COLO668 (cell line): ENCODE results near the gene SCIN.
"Not testable (repeated sequence)": the region's sequence is repeated elsewhere in the genome, so short reads cannot be mapped to it uniquely, and the experiment has no call there.

Experiments used
- DNase-seq: peaks from one replicate; lab custom pipeline; 2025; ENCODE audit not compliant: unreplicated experiment; lab: John Stamatoyannopoulos, UW

The SCIN gene

DNA sequence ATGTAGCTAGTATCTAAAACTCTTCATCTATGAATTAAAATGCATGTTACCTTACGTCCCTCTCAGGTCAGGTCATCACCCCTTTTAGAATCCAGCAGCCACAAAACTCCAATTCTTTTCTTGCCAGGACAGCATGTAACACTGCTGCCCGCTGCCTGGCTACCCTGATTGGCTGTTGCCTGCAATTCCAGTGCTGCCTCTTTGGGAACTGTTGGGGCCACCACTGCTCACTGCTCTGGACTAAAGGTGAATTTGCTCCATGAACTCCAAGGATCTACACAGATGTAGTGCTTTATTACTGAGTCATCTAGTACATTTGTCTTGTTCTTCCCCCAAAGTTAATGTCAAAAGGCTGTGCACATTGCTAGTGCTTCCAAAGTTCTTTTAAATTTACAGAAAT, 40.4 kb downstream of the SCIN start:
- no peak for DNase-seq

DNA sequence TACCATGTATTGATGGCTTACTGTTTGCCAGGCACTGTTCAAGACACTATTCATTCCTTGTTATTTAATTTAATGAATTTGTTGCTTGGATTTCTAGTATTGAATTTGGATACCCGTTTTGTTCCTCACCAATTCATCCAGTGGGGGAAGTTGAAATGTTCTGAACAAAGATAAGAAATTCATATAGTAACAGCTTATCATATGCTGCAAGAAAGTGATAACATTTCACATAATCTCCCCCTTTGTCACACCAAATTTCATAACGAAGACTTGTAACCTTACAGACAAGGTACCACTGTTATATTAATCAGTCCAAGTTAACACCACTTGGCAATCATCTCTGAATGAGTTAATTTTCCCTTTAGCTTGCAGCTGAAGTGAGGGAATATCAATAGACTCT, 42.1 kb downstream of the SCIN start:
- no peak for DNase-seq

GRCh38 chr7:12619461-12620069, 49.0 kb downstream of the SCIN start:
- DNase-seq: no peak

GRCh38 chr7:12620371-12620770, 49.9 kb downstream of the SCIN start:
- no peak for DNase-seq

- no peak for DNase-seq
Observed at GRCh38 chr7:12623223-12623622, 52.7 kb downstream of the SCIN start.

DNA sequence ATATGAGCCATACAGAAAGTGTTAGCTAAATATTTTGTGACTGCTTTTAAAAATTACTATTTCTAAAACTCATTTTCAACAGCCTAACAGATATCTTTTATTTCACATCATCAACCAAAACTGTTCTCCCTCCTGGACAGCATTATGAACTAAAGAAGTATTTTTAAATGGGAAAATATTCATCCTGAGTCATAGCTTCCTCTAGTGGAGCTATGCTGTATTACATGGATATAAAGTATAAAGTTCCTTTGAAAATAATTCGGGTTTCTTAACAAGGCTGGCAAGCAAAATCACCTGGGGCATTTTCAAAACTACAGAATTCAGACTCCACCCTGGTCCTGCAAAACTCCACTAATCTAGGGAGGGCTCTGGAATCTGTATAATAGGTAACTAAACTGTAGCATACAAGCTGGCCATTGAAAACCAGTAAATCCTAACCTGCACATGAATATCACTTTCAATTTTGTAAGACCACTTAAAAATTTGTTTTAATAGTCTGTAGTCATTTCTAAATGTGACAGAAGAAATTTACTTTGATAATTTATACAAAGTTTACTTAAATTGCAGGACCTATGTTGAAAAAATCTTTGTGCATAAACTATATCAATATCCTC, 53.5 kb downstream of the SCIN start:
- DNase-seq: no peak

DNA sequence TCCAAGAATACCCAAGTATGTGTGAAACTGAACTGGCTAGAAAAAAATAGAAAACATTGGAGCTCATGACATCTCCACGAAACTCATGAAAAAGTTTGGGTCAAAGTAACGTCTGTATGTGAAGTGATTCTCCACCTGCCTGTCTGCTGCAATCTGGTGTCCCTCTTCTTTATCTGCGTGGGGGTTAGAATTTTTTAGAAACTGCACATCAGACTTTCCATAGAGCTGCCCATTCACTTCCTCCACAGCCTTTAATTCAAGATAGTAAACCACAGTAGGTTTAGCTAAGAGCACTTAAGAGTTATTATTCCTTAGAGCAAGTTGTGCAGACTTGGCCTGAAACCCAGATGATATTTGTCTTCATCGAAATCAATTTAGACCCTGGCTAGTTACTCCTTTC, 55.3 kb downstream of the SCIN start:
- DNase-seq: no peak

DNA sequence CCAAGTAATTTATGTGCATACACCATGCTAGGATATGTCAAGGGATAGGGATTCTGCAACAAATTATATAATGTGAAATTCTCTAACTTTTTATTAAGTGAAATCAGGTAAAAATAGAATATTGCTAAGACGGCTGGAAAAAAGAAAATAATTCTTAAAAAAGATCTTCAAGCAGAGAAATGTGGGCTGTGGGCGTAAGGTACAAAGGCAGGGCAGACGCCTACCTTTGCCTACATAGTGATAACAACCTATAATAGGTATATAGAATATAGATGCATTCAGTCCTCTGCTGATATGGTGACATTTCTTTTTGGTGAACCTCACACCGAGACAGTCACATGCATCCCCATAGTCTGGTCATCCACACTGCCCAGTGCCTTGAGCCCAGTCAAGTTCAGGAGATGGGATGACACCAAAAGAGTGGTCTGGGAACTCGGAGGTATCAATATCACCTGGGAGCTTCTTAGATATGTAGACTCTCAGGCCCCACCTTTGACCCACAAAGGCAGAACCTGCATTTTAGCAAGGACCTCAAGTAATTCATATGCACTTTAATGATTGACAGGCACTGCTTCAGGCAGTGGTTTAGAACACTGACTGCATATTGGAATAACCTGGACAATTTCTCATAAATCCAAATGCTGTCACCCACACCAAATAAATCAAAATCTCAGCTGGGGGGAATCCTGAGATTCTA, 59.4 kb downstream of the SCIN start:
- DNase-seq: no peak

GRCh38 chr7:12630513-12630819, 59.9 kb downstream of the SCIN start:
- DNase-seq: no peak

DNA sequence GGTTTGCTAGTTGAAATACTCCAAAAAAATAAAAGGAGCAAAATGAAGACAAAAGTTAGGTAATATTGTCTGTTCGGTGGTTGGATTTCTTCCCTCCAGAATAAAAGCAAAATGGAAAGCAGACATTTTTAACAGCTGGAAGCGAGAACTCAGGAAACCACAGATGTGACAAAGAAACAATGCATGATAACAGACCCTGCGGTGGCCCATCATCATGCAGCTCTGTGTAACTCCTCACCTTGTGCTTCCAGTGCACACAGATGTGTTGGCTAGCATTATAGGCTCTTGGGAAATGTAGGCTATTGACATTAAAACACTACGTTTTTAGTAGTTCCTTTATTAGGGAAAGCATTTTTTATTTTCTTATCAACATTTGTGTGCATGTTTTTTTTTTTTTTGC, 63.1 kb downstream of the SCIN start:
- DNase-seq: no peak

GRCh38 chr7:12635830-12636229, 65.3 kb downstream of the SCIN start:
- DNase-seq: no peak

- no peak for DNase-seq
Observed at GRCh38 chr7:12637328-12637727, 66.8 kb downstream of the SCIN start.

- DNase-seq: no peak
Observed at GRCh38 chr7:12637819-12638592, 67.5 kb downstream of the SCIN start.

GRCh38 chr7:12638851-12639456, 68.4 kb downstream of the SCIN start:
- DNase-seq: no peak

- DNase-seq: no peak
Observed at GRCh38 chr7:12640299-12641096, 70.0 kb downstream of the SCIN start.

DNA sequence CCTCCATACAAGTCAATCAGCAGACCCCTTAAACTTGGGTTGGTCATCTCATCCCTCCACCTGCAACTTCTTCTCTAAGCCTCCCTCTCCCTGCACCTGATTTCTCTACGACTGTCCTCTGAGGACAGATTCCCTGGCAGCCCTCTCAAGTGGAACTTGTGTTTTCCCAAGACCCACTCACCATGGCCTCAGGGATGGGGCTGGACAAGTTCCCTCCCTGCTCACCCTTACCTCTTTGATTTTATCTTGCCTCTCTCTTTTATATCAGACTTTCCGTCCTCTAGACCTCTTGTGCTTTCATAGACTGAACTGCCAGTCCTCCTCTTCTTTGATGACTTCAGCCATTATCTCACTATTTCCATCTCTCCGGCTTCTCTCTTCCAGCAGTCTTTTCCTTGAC, 70.7 kb downstream of the SCIN start:
- DNase-seq: no peak

DNA sequence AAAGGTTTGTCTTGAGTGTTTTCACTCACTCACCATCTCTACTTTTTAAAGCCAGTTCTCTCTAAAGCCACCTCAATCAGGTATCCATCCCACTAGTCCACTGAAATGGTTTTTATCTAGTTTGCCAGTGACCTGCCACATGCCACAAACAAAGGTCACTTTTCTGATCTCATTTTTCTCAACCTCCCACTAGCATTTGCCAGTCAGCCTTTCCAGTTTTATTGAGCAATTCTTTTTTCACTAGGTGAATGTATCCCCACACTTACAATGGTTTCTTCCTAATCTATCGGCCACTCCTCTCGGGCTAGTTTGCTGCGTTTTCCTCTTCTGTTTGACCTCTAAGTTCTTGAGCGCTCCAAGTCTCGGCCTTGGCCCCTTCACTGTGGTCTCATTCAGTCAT, 72.0 kb downstream of the SCIN start:
- no peak for DNase-seq

DNA sequence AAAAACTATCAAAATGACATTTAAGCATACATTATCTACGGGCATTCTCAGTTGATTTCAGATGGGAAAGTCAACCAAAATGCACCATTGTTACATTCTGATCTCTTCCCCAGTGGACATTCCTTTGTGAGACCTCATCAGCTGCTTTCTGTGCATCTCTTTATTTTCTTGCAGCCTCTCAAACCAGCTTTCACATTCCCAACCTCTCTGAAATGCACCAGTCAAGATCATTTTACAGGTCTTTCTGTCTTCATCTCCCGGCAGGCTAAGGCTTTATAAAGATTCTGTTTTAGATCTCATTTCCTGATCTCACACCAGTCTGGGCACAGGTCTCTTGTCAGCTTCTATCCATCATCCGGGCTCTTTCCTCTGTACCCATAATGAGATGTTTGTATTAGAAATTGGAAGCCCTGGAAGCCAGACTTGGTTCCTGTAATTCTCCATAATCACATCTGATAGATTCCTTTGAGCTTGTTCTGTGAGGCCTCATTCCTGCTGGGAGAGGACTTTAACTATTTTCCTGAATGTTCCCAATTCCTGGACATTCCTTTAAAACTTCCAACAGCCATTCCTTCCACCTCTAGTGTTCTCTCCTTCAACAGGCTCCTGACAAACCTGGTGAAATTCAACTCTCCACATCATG, 72.6 kb downstream of the SCIN start:
- no peak for DNase-seq

DNA sequence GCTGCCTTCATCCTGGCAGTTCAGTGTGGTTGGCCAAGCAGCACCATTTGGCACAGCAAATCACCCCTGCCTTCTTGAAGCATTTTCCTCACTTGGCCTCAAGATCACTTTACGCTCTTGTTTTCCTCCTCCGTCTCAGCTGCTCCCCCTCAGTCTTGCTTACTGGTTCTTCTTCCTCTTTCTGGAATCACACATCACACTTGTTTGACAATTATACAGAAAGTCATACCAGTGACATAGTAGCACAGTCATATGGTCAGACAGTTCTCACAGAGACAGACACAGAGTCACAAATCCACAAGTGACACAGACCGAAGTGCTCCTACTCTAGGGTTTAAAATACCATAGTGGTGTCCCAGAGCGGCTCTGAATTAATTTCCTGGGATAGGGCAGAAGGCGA, 73.1 kb downstream of the SCIN start:
- DNase-seq: no peak

DNA sequence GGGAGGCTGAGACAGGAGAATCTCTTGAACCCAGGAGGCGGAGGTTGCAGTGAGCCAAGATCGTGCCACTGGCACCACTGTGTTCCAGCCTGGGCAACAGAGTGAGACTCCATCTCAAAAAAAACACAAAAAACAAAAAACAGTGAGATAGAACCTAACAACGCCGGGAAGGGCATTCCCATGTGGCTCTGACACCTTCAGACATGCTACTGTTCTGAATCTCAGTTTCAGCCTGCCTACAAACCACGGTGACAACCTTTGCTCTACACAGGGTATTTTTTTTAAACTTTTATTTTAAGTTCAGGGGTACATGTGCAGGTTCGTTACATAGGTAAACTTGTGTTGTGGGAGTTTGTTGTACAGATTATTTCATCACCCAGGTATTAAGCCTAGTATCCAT, 74.7 kb downstream of the SCIN start:
- not testable (repeated sequence) for DNase-seq
